ENCODE measurements around the gene SH2D1A.
"Not testable (repeated sequence)": the region's sequence is repeated elsewhere in the genome, so short reads cannot be mapped to it uniquely, and the experiment has no call there.

Gene SH2D1A

DNA sequence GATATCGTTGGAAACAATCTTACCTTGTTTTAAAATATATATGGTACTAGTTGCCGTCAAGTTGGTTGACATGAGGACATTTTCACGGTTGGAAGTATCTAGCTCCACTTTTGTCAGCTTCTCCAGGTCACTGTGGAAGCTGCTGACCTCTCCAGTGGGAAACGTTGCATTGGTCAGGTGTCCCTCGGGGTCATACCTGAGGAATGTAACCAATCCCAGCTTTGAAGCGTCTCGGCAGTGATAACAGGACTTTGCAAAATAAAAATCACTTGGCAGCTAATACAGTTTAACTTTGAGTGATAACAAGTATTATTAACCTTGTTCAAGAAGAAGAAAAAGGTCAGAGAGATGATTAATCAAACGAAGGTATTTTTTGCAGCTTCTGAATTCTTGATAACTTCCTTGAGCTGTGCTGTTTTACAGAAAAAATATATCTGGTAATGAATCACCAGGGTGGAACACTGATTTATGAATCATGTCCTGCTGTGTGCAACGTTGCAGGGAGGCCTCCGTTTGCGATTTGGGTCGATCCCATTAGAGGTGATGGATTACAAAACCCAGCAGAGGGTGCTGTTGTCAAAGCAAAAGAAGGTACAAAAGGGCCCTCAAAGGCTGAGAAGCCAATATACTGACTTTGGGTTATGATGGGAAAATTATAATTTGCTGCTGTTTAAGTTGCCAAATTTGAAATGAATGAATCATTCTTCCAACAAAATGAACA lies 60.1 kb downstream of the SH2D1A start:
- ChIA-PET CTCF (interaction anchor here (0.6 to 1.5 kb wide), 2 partner anchors 28 to 725 kb away, joined by 3 to 7 read pairs; no protein-coding TSS in a partner anchor), POLR2A (no interaction called here)
- TF ChIP-seq, protein P1, sequence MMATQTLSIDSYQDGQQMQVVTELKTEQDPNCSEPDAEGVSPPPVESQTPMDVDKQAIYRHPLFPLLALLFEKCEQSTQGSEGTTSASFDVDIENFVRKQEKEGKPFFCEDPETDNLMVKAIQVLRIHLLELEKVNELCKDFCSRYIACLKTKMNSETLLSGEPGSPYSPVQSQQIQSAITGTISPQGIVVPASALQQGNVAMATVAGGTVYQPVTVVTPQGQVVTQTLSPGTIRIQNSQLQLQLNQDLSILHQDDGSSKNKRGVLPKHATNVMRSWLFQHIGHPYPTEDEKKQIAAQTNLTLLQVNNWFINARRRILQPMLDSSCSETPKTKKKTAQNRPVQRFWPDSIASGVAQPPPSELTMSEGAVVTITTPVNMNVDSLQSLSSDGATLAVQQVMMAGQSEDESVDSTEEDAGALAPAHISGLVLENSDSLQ (IDR thresholded peaks at IDR 0.05), result peak; percentile 59; the same call in 1 of the 2 replicates
- TF ChIP-seq SP1 (IDR thresholded peaks at IDR 0.05) (no peak), TARDBP (IDR thresholded peaks at IDR 0.05) (no peak), NFRKB (IDR thresholded peaks at IDR 0.05) (no peak)
- DNase-seq (ENCODE audit: extremely low spot score), result peak; percentile 80

DNA sequence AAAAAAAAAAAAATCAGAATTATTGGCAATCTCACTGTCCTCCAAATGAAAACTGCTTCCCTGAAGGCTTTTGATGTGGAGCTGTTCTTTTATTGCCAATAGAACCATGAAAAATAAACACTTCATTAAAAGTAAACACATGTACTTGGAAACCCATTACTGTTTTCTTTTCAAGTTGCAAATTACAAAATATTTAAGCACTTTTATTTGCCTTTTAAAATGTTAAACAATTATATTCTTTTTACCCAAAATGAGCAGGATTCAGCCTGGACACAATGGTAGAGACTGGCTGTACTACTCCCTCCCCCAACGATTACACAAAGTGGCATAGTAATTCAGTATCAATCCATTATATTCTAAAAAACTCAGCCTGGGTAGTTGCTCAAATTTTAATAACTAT lies 60.9 kb downstream of the SH2D1A start:
- CTCF ChIA-PET, result interaction anchor here (0.6 kb wide), 2 partner anchors 19 to 888 kb away, joined by 6 to 14 read pairs; no protein-coding TSS in a partner anchor
- TF ChIP-seq FOXA1 (IDR thresholded peaks at IDR 0.05) (no peak), NFRKB (IDR thresholded peaks at IDR 0.05) (no peak), FOXM1 (IDR thresholded peaks at IDR 0.05; ENCODE audit: borderline replicate concordance) (no peak), HDGF (IDR thresholded peaks at IDR 0.05; ENCODE audit: borderline replicate concordance) (no peak), FOXK2 (IDR thresholded peaks at IDR 0.05) (no peak), CTBP1 (IDR thresholded peaks at IDR 0.05; ENCODE audit: borderline replicate concordance) (no peak), ZNF384 (IDR thresholded peaks at IDR 0.05) (no peak), SP1 (IDR thresholded peaks at IDR 0.05) (no peak), LEF1 (IDR thresholded peaks at IDR 0.05; ENCODE audit: borderline replicate concordance) (no peak), L3MBTL2 (conservative IDR thresholded peaks at IDR 0.05) (no peak), TARDBP (IDR thresholded peaks at IDR 0.05) (no peak), SUZ12 (IDR thresholded peaks at IDR 0.05) (no peak), ARNT (IDR thresholded peaks at IDR 0.05) (no peak)
- TF ChIP-seq, protein P1 (IDR thresholded peaks at IDR 0.05), result no peak
- POLR2A ChIA-PET, result no interaction called here
- DNase-seq (ENCODE audit: extremely low spot score), result no peak

DNA sequence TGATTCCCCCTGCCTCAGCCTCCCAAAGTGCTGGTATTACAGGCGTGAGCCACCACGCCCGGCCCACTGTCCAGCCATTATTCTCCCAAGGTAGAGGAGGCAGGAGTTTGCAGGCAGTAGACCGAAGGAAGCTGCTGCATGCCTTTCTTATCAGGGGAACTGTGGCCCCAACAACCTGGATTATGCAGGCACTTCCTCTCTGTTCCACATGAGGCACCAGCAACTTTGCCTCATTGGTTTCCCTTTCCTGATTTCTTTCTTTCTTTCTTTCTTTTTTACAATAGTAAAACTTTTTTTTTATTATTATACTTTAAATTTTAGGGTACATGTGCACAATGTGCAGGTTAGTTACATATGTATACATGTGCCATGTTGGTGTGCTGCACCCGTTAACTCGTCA lies 62.0 kb downstream of the SH2D1A start:
- POLR2A ChIA-PET; CTCF ChIA-PET; DNase-seq (ENCODE audit: extremely low spot score): not testable (repeated sequence)

DNA sequence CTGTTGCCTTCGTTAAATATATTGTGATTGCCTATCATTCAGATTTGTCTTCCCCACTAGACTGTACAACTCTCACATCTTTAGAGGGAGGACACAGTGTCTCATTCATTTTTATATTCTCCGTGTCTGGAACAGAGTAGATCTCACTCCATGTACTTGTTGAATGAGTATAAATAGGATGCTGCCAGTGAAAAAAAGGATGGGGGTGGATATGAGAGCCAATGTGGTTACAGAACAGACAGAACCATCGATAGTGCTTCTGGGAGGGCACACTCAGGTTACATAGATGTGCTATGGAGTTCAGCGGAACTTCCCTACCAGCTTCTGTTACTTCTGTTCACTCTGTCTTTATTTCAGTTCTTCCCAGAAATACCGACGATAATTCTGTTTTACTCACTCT lies 66.9 kb downstream of the SH2D1A start:
- ChIA-PET CTCF (no interaction called here), POLR2A (no interaction called here)

DNA sequence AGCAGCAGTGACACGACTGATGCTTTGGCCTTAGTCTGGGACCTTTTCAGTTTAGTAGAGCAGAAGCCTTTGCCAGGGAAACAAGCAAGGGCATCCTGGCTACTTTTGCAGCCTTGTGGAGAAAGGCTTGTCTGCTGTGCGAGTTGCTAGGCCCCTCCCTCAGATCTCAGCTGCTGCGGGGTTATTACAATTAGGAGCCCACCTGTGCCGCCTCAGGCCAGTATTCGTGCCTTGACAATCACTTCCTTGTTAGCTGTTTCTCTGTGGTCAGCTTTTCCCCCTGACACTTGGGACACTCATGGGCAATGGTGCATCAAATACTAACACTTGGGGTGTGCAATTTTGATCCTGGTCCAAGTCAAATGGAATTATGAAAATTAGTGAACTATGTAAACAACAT lies 67.9 kb downstream of the SH2D1A start:
- CTCF ChIA-PET, result no interaction called here
- no peak for DNase-seq (ENCODE audit: extremely low spot score)
- TF ChIP-seq ARNT (IDR thresholded peaks at IDR 0.05), result no peak
- no peak for TF ChIP-seq SP1 (IDR thresholded peaks at IDR 0.05)
- no peak for TF ChIP-seq HDGF (IDR thresholded peaks at IDR 0.05; ENCODE audit: borderline replicate concordance)
- no peak for TF ChIP-seq FOXA1 (IDR thresholded peaks at IDR 0.05)
- TF ChIP-seq LEF1 (IDR thresholded peaks at IDR 0.05; ENCODE audit: borderline replicate concordance), result no peak
- POLR2A ChIA-PET, result no interaction called here

More for the DNA sequence above, 66.9 kb downstream of the SH2D1A start:
- no peak for TF ChIP-seq CTBP1 (IDR thresholded peaks at IDR 0.05; ENCODE audit: borderline replicate concordance)
- no peak for TF ChIP-seq HDGF (IDR thresholded peaks at IDR 0.05; ENCODE audit: borderline replicate concordance)
- no peak for TF ChIP-seq L3MBTL2 (conservative IDR thresholded peaks at IDR 0.05)
- no peak for TF ChIP-seq TARDBP (IDR thresholded peaks at IDR 0.05)
- TF ChIP-seq ZNF384 (IDR thresholded peaks at IDR 0.05), result no peak
- TF ChIP-seq FOXM1 (IDR thresholded peaks at IDR 0.05; ENCODE audit: borderline replicate concordance), result no peak
- TF ChIP-seq ARNT (IDR thresholded peaks at IDR 0.05), result no peak
- TF ChIP-seq SUZ12 (IDR thresholded peaks at IDR 0.05), result no peak
- no peak for DNase-seq (ENCODE audit: extremely low spot score)

DNA sequence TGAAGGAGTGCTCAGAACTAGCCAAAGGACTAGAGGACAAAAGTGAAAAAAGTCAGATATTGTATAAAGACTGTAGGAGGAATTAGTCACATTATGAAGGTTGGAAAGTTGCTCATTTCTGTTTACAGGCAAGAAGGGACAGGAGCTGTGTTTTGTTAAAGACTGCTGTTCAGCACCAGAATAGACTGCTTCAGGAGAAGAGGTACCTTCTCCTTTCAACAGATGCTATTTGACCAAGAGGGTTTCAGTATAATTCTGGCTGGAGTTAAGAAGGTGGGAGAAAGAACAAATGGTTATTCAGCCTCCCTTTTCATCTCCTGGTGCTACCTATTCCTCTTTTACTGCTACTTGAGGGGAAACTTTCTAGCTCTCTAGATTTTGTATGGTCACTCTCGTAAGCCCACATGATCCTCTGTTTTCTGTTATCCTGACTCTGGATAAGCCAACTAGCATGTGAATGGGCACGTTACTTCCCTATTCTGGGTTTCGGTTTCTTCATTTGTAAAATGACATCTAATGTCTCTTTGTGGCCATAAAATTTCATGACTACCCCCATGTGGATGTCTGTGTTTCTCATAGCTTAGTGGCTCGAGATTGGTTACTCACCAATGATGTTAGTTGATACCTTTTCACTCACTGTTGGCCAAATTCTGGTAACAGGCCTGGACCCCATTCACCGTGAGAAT lies 68.9 kb downstream of the SH2D1A start:
- ChIA-PET CTCF (no interaction called here), POLR2A (no interaction called here)
- TF ChIP-seq HDGF (IDR thresholded peaks at IDR 0.05; ENCODE audit: borderline replicate concordance) (no peak), SP1 (IDR thresholded peaks at IDR 0.05) (no peak), LEF1 (IDR thresholded peaks at IDR 0.05; ENCODE audit: borderline replicate concordance) (no peak), FOXM1 (IDR thresholded peaks at IDR 0.05; ENCODE audit: borderline replicate concordance) (no peak), ZNF384 (IDR thresholded peaks at IDR 0.05) (no peak), NFRKB (IDR thresholded peaks at IDR 0.05) (no peak), L3MBTL2 (conservative IDR thresholded peaks at IDR 0.05) (no peak), BHLHE40 (IDR thresholded peaks at IDR 0.05; ENCODE audit: borderline replicate concordance) (no peak), FOXK2 (IDR thresholded peaks at IDR 0.05) (no peak), TARDBP (IDR thresholded peaks at IDR 0.05) (no peak), SUZ12 (IDR thresholded peaks at IDR 0.05) (no peak), ELF4 (IDR thresholded peaks at IDR 0.05) (no peak), ARNT (IDR thresholded peaks at IDR 0.05) (no peak), CTBP1 (IDR thresholded peaks at IDR 0.05; ENCODE audit: borderline replicate concordance) (no peak), FOXA1 (IDR thresholded peaks at IDR 0.05) (no peak)
- TF ChIP-seq, protein P1 (IDR thresholded peaks at IDR 0.05), result no peak
- DNase-seq (ENCODE audit: extremely low spot score), result no peak

Measured in HEK293T (cell line).